HepG2 (cell line): Measurements from ENCODE around the gene E2F8. TPM values are rescaled to one million over a fixed set of nuclear protein-coding genes. Genes with fewer than 3 reads are reported as not detected.

Source experiments
- ASH2L ChIP-seq: fragments of 300-600, 200-600 bp; sonication (generic); IDR thresholded peaks from 2 replicates; pipeline ENCODE4 v1.7.0; 2017; ENCODE audit warnings: low read depth, mild to moderate bottlenecking, moderate library complexity, mixed read lengths, low read length; ENCODE audit not compliant: insufficient read length
- CSRNP1 ChIP-seq: sonication (generic); formaldehyde crosslinking; IDR thresholded peaks from 2 replicates; pipeline ENCODE4 v1.8.1; 2023; ENCODE audit warnings: mild to moderate bottlenecking, missing genetic modification reagents
- ETV5 ChIP-seq: IDR thresholded peaks from 2 replicates; pipeline ENCODE4 v1.6.1; 2018; ENCODE audit warnings: missing biosample characterization, missing genetic modification reagents, inconsistent platforms, borderline replicate concordance
- GABPB1 ChIP-seq: IDR thresholded peaks from 2 replicates; pipeline ENCODE4 v1.6.1; 2016; ENCODE audit warnings: mild to moderate bottlenecking, missing genetic modification reagents, moderate library complexity, missing compliant biosample characterization
- GATAD2A ChIP-seq: IDR thresholded peaks from 2 replicates; pipeline ENCODE4 v1.6.1; 2016
- MXD4 ChIP-seq: IDR thresholded peaks from 2 replicates; pipeline ENCODE4 v1.6.1; 2016; ENCODE audit warnings: mild to moderate bottlenecking, missing biosample characterization, missing genetic modification reagents
- MXI1 ChIP-seq: IDR thresholded peaks from 3 replicates; pipeline ENCODE4 v1.6.1; 2012; ENCODE audit warnings: low read depth, low read length, inconsistent platforms, borderline replicate concordance
- NFYC ChIP-seq: IDR thresholded peaks from 2 replicates; pipeline ENCODE4 v1.6.1; 2016; ENCODE audit warnings: missing genetic modification reagents, missing compliant biosample characterization
- PBX3 ChIP-seq: sonication (generic); formaldehyde crosslinking; IDR thresholded peaks from 2 replicates; pipeline ENCODE4 v1.8.1; 2023; ENCODE audit warnings: missing genetic modification reagents, inconsistent platforms, borderline replicate concordance
- REST ChIP-seq, 2 experiments: IDR thresholded peaks; 2 replicates each; pipeline ENCODE4 v1.6.1; 2011 to 2012; ENCODE audit warnings: low read length in 2 of 2, borderline replicate concordance in 1 of 2, low read depth in 1 of 2, mild to moderate bottlenecking in 1 of 2, moderate library complexity in 1 of 2
- SETDB1 ChIP-seq: sonication (generic); formaldehyde crosslinking; IDR thresholded peaks from 2 replicates; pipeline ENCODE4 v1.5.1; 2020; ENCODE audit warnings: missing genetic modification reagents, mild to moderate bottlenecking, borderline replicate concordance
- TEAD2 ChIP-seq: sonication (generic); formaldehyde crosslinking; IDR thresholded peaks from 2 replicates; pipeline ENCODE4 v1.9.0; 2021; ENCODE audit warnings: missing genetic modification reagents
- UBTF ChIP-seq: sonication (generic); formaldehyde crosslinking; IDR thresholded peaks from 2 replicates; pipeline ENCODE4 v1.4.0; 2020; ENCODE audit warnings: mild to moderate bottlenecking, missing genetic modification reagents
- ZBTB21 ChIP-seq: sonication (generic); formaldehyde crosslinking; IDR thresholded peaks from 2 replicates; pipeline ENCODE4 v1.4.0; 2020; ENCODE audit warnings: missing genetic modification reagents
- ZFAT ChIP-seq: sonication (generic); formaldehyde crosslinking; conservative IDR thresholded peaks from 2 replicates; pipeline ENCODE4 v1.8.1; 2023; ENCODE audit warnings: missing genetic modification reagents, inconsistent platforms
- ZNF235 ChIP-seq: sonication (generic); formaldehyde crosslinking; IDR thresholded peaks from 2 replicates; pipeline ENCODE4 v1.8.1; 2023; ENCODE audit warnings: mild to moderate bottlenecking, missing genetic modification reagents, borderline replicate concordance
- ZNF550 ChIP-seq: sonication (generic); formaldehyde crosslinking; IDR thresholded peaks from 2 replicates; pipeline ENCODE4 v1.4.0; 2020; ENCODE audit warnings: mild to moderate bottlenecking, missing genetic modification reagents, borderline replicate concordance
- ZNF749 ChIP-seq: sonication (generic); formaldehyde crosslinking; IDR thresholded peaks from 2 replicates; pipeline ENCODE4 v1.8.0; 2022; ENCODE audit warnings: mild to moderate bottlenecking, missing genetic modification reagents, moderate library complexity, borderline replicate concordance
- ZNF792 ChIP-seq: IDR thresholded peaks from 2 replicates; pipeline ENCODE4 v1.6.1; 2016
- ZSCAN30 ChIP-seq: sonication (generic); formaldehyde crosslinking; IDR thresholded peaks from 2 replicates; pipeline ENCODE4 v1.5.0; 2020; ENCODE audit warnings: mild to moderate bottlenecking, missing genetic modification reagents
- polyA plus RNA-seq, 8 experiments: library from polyadenylated mRNA; depleted of rRNA in 3 of 8; stranded (reverse) in 7 of 8; unstranded in 1 of 8; fragments of >200 nt; fragmentation: Illumina TruSeq in 4 of 8; extraction: Trizol in 4 of 8; gene quantifications; 2 replicates each; pipeline versions ENCODE4 v1.2.1 to v1.2.3, GENCODE V29; 2011 to 2016; ENCODE audit warnings: low read depth in 4 of 8, missing spikeins in 1 of 8, mixed read lengths in 1 of 8; ENCODE audit not compliant: insufficient read depth in 1 of 8
- total RNA-seq, 5 experiments: library from RNA; depleted of rRNA; stranded (reverse); fragments of >200 nt; fragmentation: Illumina TruSeq; extraction: Trizol; gene quantifications; 2 replicates each; pipeline ENCODE4 v1.2.3, GENCODE V29; 2016; ENCODE audit warnings: low read depth in 1 of 5

The E2F8 gene
- total and polyA plus RNA-seq, 2 of the 13 experiments (the other 11 are each of a cell fraction or from before 2014, with no cell fraction given): 3.3 to 8.9 TPM

GRCh38 chr11:19240420-19241259 lies at the start of gene E2F8 (continued):
- TF ChIP-seq UBTF (CRISPR knock-in tag) (0 out of 2 replicates have a peak, but pooled peaks have one; percentile 25), REST (IDR thresholded peaks at IDR 0.05; ENCODE audit: borderline replicate concordance in 1 of 2, low read depth in 1 of 2, low read length in 2 of 2) (0 out of 4 replicates have a peak, but pooled peaks of 1 of the 2 experiments have one; percentile 34), ZFAT (no peak), NFYC (CRISPR knock-in tag) (peak; percentile 90), ZSCAN30 (CRISPR knock-in tag) (no peak), ZNF792 (CRISPR knock-in tag) (no peak), ZNF235 (CRISPR knock-in tag) (no peak), ETV5 (CRISPR knock-in tag) (peak; percentile 33; the same call in 1 of the 2 replicates), PBX3 (CRISPR knock-in tag) (no peak), ASH2L (peak; percentile 38), CSRNP1 (CRISPR knock-in tag) (peak; percentile 86), ZNF550 (CRISPR knock-in tag) (no peak), ZBTB21 (CRISPR knock-in tag) (no peak), MXI1 (peak; percentile 94), TEAD2 (CRISPR knock-in tag) (no peak), GATAD2A (CRISPR knock-in tag) (peak; percentile 12; the same call in 1 of the 2 replicates), MXD4 (CRISPR knock-in tag) (peak; percentile 68; the same call in 1 of the 2 replicates), SETDB1 (CRISPR knock-in tag) (no peak), GABPB1 (CRISPR knock-in tag) (peak; percentile 86), ZNF749 (no peak)
